SK-N-MC (cell line): ENCODE results near the gene FCN2.

ENCODE experiments used
- EZH2 ChIP-seq: fragments of 200-600 bp; sonication (generic); IDR thresholded peaks from one replicate; pipeline ENCODE4 v1.6.1; 2017; ENCODE audit warnings: antibody characterized with exemption
- POLR2AphosphoS5 ChIP-seq: IDR thresholded peaks from 2 replicates; pipeline ENCODE4 v1.6.1; 2012; ENCODE audit warnings: mild to moderate bottlenecking, low read depth, low read length, borderline replicate concordance

DNA sequence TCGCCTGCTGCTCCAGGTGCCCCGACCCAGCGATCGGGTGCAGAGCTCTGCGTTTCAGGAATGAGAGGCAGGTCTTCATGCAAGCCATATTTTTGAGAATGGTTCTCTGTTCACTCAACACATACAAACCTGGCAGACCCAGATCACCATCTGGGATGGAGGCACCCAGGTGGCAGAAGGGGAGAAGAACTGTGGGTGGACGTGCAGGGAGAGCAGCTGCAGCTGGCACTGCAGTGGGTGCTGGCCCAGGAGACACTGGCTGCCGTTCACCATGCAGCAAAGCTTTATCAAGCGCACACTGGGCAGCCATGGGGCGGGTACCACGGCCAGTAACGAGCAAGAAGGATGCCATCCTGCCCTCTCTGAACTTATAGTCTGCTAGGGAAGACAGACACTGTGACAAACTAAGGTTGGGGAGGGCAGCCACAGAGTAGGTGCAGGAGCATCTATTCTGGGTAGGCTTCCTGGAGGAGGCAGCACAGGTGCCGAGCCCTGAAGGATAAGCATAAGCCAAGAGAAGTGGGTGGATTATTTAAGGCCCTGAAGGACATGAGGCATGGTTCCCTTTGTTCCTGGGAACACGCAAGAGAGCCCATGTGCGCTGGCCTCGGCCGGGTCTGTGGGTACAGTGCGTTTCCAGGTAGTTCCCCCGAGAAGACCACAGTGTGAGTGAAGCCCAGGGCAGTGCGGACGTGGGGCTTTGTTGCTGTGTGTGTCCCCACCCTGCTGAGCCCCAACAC lies 46.2 kb upstream of the FCN2 start:
- TF ChIP-seq POLR2AphosphoS5: no peak
- TF ChIP-seq EZH2: no peak
